ENCODE results near the gene C3orf18.

- no peak for TF ChIP-seq CTCF (IDR thresholded peaks at IDR 0.05 in 2 of 3, conservative IDR thresholded peaks at IDR 0.05 in 1 of 3; ENCODE audit: borderline replicate concordance in 1 of 3, insufficient read depth in 1 of 3, low read depth in 2 of 3, low read length in 2 of 3)
- no peak for TF ChIP-seq YY1 (IDR thresholded peaks at IDR 0.05; ENCODE audit: extremely low read depth, insufficient replicate concordance, low read depth, low read length)
- no peak for TF ChIP-seq ZNF274 (IDR thresholded peaks at IDR 0.05; ENCODE audit: low read depth, low read length)
- TF ChIP-seq REST (IDR thresholded peaks at IDR 0.05; ENCODE audit: low read depth) = no peak
- no peak for TF ChIP-seq POLR2A (IDR thresholded peaks at IDR 0.05; ENCODE audit: borderline replicate concordance, extremely low read depth, insufficient read depth, insufficient read length)
- TF ChIP-seq MAX (IDR thresholded peaks at IDR 0.05) = no peak
- no peak for TF ChIP-seq RAD21 (IDR thresholded peaks at IDR 0.05; ENCODE audit: low read depth)
- no peak for TF ChIP-seq EZH2 (IDR thresholded peaks at IDR 0.05)
- TF ChIP-seq CEBPB (IDR thresholded peaks at IDR 0.05; ENCODE audit: low read depth) = no peak
- no peak for TF ChIP-seq ATF3 (IDR thresholded peaks at IDR 0.05)
- no peak for TF ChIP-seq SIN3A (IDR thresholded peaks at IDR 0.05; ENCODE audit: low read depth)
These were observed 4.7 kb downstream of the C3orf18 start for GRCh38 chr3:50562861-50563260.
